Retinal pigment epithelial cell (primary cell): ENCODE results near the gene TBL1X.
A peak's percentile ranks its signal among the peaks of the same experiment; 100 is the strongest.

Experiments
- DNase-seq: peaks from one replicate; pipeline ENCODE4 v3.0.0-alpha.2; 2010; ENCODE audit warnings: low read depth
- H3K4me3 ChIP-seq: 2 replicates; pipeline ENCODE4 v1.5.1; 2011; ENCODE audit warnings: mild to moderate bottlenecking, low read length, control low read depth, moderate library complexity
- CTCF ChIP-seq: conservative IDR thresholded peaks from 2 replicates; pipeline ENCODE4 v1.5.1; 2011; ENCODE audit warnings: low read depth, low read length, control low read depth, inconsistent platforms

TBL1X gene

GRCh38 chrX:9522378-9523155 lies 57.7 kb downstream of the TBL1X start:
- no peak for DNase-seq
- H3K4me3 ChIP-seq = no peak overlapping the region
- TF ChIP-seq CTCF = no peak

GRCh38 chrX:9525511-9526248 lies 60.8 kb downstream of the TBL1X start:
- no peak overlapping the region for H3K4me3 ChIP-seq
- DNase-seq = no peak
- no peak for TF ChIP-seq CTCF

- H3K4me3 ChIP-seq = no peak overlapping the region
- no peak for DNase-seq
- TF ChIP-seq CTCF = peak; percentile 7
Observed at GRCh38 chrX:9526965-9527364, 62.1 kb downstream of the TBL1X start.

GRCh38 chrX:9528498-9528897 lies 63.6 kb downstream of the TBL1X start:
- H3K4me3 ChIP-seq = no peak overlapping the region
- no peak for DNase-seq
- TF ChIP-seq CTCF = no peak

- no peak for DNase-seq
- TF ChIP-seq CTCF = no peak
- H3K4me3 ChIP-seq = no peak overlapping the region
Observed at GRCh38 chrX:9529223-9529622, 64.4 kb downstream of the TBL1X start.

GRCh38 chrX:9530848-9531274 lies 66.0 kb downstream of the TBL1X start:
- DNase-seq = peak; percentile 69
- H3K4me3 ChIP-seq = peak overlapping the region; percentile 7
- TF ChIP-seq CTCF = no peak

GRCh38 chrX:9532349-9532748 lies 67.5 kb downstream of the TBL1X start:
- H3K4me3 ChIP-seq = no peak overlapping the region
- no peak for DNase-seq

More at GRCh38 chrX:9532349-9532748, 67.5 kb downstream of the TBL1X start:
- TF ChIP-seq CTCF = no peak
